Inflammatory macrophage (primary cell): Measurements from ENCODE around the gene GCGR.
"Not testable (repeated sequence)": the region's sequence is repeated elsewhere in the genome, so short reads cannot be mapped to it uniquely, and the experiment has no call there.

Source experiments
- DNase-seq, 2 donors: peaks; one replicate each; pipeline ENCODE4 v3.0.0-alpha.2; 2020 to 2022

Gene GCGR

DNA sequence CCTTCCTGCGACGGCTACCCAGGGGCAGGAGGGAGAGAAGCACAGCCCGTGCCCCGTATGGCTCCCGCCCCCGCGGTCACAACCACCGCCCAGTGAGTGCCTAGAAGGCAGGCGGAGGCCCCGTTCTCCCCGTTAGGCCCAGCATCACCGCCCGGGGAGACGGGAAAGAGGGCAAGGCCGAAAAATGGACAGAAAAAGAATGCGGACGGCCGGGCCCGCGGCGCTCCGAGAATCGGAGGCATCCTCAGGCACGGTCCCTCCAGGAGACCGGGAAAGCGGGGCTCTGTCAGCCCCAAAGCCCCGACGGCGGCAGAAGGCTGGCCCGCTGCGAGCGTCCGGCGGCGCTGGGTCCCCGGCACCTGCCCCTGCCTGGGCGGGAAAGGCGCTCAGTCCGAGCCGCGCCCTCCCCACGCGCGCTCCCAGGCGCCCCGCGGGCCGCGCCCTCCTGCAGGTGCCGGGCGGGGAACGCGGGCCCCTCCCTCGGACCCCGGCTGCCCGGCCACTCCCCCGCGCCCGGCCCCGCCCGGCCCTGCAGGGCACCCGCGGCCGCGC, 28.7 kb downstream of the GCGR start:
- peak; percentile 26 to 38 for DNase-seq

DNA sequence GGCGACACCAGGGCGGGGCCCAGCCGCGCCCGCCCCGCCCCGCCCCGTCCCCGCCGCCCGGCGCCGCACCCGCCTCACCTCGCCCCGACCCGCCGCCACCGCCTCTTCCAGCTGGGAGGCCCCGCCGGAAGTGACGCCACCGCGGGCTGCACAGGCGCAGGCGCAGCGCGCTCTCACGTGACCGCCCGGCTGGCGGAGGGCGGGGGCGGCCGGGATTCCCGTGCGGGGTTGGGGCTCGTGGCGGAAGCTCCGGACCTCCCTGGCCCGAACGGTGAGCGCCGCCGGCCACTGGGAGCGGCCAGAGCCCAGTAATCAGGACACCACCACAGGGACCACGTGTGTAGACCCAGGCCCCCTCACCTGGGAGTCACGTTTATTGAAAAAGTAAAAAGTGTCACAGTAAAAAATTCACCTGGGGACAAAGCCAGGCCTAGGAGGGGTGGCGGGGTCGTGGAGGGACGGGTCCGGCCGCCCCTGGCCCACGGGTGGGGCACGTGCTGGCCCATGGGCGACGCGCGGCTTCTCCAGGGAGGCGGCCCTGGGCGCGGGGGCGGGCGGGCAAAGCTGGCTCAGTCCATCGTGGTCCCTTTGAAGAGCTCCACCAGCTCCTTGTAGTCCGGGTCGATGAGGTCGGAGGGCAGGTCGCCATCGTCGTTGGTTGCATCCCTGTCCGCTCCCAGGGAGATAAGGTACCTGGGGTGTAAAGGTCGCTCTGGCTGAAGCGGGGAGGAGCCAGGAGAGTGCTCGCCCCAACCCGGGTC, 29.4 kb downstream of the GCGR start, which contains the start of gene MCRIP1:
Gene MCRIP1 (minus strand): TSS at position 132 of the 761 bp plus-strand sequence. CDS start 8,785 bp downstream, outside the sequence.
- DNase-seq = peak; percentile 96 to 97

DNA sequence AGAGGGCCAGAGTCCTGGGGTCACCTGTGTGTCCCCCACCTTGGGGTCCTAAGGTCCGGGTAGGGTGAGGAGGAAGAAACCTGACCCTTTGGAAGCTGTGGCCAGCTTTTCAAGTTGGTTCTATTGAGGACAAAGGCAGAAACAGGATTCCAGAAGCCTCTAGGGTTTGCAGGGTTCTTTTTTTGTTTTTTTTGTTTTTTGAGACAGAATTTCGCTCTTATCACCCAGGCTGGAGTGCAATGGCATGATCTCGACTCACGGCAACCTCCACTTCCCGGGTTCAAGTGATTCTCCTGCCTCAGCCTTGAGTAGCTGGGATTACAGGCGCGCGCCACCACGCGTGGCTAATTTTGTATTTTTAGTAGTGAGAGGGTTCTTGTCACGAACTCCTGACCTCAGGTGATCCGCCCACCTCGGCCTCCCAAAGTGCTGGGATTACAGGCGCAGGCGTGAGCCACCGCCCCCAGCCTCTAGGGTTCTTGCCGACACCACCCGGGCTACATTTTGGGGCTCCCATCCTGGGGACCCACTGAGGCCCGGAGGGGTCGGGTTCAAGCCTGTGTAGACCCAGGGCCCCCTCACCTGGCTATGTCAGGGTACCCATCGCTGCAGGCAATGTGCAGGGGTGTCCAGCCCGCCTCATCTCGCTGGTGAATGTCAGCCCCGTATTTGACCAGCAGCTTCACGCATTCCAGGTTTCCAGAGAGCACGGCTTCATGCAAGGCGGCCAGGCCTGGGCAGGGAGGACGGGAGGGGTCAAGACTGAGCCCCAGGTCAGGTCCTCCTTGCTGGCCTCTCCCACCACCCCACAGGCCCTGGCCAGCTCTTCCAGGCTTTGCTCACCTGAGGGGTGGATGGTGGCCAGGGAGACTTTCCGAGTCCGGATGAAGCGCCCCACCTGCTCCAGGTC, 30.2 kb downstream of the GCGR start:
- no peak for DNase-seq

DNA sequence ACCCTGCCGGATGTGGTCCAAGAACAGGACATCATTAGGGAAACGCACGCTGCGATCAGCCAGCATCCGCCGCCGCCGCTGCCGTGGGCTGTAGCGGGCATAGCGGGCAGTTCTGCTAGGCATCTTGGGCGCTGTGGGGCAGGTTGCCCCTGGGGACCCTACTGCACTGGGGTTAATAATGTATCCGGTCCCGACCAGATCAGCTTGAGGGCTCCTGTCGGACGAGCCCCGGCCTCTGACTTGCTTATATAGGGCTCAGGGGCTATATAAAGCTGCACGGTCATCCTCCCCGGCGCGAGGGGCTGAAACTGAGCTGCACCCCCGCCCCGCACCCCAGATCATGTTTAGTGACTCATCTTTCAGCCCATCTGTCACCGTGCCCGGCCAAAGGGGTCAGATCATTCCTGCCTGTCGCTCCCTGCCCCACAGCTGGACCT, 30.9 kb downstream of the GCGR start, which contains the start of gene PPP1R27:
Gene PPP1R27 (minus strand): TSS at position 220 of the 437 bp plus-strand sequence. CDS start 97 bp downstream, at position 123.
- DNase-seq = no peak

DNA sequence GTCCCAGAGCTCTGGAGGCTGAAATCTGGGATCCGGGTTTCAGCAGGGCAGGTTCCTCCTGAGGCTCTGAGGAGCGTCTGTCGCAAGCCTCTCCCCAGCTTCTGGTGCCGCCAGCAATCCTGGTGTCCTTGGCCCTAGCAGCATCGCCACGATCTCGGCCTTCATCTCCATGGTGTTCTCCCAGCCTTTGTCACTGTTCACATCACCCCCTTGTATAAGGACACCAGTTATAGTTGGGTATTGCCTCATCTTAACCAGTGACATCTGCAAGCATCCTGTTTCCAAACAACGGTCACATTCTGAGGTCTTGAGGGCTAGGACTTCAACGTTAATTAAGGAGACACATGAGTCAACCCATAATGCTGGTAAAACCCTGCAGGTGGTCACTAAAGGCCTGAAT, 33.7 kb downstream of the GCGR start:
- DNase-seq = peak; percentile 86 to 93

DNA sequence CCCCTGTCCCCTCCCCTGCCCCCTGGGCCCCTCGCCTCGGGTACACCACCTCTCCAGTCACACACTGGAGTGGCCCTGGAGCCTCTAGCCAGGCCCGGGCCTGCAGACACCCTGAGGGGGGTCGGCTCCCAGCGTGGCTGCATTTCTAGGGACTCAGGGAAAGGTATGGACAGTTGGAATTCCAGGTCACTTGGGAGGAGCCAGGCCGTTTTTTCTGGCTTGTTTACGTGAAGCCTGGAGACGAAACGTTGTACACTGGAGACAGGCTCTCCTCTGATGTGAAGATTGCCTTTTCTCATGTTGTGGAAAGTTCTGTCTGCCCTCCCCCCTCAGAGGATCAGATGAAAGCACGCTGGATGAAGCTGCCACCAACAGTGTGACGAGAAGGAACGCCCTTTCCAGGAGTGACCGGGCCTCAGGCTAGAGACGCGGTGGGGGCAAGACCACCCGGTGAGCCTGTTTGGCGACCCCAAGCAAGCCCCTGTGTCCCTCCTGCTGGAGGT, 34.9 kb downstream of the GCGR start:
- DNase-seq = no peak

DNA sequence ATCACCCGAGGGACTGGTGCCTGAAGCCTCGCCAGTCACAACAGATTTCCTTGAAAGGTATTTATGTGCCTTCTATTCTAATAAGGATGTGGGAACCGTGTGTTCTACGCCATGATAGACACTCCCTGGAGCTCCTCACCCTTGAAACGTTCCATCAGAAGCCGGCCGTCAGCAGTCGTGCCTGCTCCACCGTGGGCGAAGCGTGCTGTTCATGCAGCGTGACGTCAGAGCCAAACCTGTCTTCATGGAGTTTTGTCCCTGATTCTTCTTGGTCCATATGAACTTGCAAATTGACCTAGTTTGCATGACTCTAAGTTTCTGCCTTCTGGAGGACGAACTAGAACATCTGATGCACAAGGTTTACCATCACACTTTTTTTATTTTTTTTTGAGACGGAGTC, 35.4 kb downstream of the GCGR start:
- DNase-seq = no peak

DNA sequence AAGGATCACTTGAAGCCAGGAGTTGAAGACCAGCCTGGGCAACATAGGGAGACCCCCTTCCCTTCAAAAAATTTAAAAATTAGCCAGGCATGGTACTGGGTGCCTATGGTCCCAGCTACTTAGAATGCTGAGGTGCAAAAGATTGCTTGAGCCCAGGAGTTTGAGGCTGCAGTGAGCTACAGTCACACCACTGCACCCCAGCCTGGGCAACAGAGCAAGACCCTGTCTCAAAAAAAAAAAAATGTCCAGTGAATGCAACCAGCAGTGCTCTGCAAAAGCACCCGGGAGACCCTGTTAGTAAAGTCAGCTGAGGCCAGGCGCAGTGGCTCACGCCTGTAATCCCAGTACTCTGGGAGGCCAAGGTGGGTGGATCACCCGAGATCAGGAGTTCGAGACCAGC, 36.1 kb downstream of the GCGR start:
- not testable (repeated sequence) for DNase-seq

DNA sequence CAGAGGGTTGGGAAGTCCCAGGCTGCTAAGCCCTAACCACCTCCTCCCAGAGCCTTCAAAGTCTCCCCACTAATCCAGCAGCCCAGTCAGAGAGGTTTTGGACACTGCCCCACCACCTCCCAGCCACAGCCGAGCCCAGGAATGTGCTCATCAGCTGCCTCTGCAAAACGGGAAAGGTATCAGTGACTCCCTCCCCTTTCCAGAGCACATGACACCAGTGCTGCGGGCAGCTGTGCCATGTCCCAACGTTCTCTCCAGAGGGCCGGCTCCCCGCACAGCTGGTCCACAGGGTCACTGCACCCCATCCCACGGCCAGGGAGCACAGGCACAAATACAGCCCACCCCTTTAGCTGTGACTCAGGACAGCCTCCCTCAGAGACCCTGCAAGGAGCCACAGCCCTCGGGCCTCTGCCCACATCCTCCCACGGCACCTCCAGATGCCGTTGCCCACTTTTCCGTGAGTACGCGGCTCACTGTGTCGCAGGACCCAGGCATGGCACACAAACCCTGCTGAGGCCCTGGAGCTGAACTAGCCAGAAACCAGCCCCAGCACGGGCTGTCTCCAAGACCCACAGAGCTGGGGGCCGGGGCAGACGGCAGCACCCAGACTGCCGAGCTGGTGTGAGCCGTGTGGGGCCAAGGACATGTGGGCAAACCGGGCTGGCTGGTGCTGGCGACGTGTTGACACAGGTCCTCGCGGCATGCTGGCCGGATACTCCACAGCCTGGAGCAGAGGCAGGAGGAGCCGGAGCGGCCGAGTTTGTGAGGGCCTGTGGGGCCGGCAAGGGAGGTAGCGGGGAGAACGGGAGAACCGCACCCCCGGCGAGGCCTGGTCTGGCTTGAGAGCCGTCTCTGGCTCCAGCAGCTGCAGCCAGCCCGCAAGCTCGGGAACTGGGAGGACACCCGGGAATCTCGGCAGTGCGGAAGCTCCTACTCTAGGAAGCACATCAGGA, 37.2 kb downstream of the GCGR start:
- DNase-seq = peak in 1 of 2 donors; percentile 49

DNA sequence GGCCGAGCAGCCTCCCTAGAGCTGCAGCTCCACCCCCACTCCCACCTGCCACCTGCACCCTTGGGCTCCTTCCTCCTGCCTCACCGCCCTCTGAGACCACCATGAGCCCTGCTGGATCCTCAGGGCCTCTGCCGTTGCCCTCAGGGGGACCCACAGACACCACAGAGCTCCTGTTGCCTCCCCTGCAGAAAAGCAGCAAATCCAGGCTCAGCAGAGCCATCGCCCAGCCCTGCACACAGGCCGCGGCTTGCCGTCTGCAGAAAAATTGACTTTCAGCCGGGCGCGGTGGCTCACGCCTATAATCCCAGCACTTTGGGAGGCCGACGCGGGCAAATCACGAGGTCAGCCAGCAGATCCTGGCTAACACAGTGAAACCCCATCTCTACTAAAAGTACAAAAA, 37.9 kb downstream of the GCGR start:
- no peak for DNase-seq

DNA sequence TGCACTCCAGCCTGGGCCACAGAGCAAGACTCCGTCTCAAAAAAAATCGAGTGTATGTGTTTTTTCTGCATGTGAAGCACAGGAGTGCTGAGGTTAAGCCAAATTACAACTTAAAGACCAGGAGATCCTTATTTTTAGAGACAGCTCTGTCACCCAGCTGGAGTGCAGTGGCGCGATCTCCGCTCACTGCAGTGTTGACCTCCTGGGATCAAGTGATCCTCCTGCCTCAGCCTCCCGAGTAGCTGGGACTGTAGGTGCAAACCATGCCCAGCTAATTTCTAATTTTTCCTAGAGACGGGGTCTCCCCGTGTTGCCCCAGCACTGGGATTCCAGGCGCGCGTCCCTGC, 38.4 kb downstream of the GCGR start:
- DNase-seq = no peak

DNA sequence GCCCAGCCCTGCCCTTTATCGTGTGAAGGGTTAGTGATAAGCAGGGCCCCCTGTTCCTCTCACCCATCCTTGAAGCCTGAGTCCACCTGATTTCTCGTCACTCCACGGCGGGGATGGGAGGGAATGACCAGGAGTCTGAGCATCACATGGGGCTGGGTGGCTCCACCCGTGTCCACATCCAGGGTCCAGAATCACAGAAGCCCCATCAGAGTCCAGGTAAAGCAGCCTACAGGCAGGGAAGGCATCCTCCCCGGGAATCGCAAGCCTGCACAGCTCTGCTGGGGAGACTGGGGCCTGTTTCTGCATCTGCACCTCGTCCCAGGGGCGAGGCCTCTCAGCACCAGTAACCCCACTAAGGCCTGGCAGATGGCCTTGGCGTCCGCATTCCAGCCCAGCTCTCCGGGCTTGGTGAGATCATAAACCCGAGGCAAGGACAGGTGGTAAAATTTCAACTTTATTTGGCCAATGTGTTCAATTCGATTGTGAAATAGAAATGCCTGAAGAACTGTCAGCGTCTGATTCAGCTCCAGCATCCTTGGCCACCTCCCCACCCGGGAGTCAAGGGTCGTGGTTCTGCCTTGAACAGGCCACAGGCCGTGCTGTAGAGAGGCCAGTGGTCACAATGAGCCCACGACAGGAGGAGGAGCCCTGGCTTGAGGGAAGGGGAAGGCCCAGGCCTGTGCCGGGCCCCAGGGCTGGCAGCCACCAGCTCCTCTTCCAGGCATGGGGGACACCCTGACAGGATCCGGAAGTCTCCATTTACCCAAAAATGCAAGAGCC, 39.0 kb downstream of the GCGR start:
- no peak for DNase-seq

DNA sequence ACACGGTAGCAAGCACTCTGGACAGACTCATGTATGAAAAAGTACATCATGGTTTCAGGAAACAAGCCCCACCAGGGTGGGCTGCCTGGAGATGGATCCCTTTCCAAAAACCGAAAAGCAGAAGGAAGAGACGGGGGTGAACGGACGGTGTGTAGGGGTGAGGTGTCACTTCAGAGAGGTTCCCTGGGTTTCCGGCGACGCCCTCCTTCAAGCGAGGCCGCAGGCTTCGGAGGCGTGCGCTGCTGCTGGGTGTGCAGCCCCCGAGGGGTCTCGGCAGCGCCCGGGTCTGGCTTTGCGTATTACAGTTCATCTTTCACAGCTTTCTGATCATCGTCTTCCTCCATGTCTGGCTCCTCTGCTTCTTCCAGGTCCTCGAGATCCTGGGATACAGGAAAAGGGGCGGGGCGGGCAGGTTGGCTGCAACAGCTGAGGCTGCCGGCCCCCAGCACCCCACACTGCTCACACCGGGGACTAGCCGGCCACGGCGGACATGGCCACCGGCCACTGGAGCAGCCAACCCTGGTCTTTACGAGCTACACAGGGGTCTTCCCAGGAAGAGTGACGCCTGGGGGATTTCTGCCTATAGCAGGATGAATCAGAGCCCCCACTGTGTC, 39.9 kb downstream of the GCGR start:
- no peak for DNase-seq

DNA sequence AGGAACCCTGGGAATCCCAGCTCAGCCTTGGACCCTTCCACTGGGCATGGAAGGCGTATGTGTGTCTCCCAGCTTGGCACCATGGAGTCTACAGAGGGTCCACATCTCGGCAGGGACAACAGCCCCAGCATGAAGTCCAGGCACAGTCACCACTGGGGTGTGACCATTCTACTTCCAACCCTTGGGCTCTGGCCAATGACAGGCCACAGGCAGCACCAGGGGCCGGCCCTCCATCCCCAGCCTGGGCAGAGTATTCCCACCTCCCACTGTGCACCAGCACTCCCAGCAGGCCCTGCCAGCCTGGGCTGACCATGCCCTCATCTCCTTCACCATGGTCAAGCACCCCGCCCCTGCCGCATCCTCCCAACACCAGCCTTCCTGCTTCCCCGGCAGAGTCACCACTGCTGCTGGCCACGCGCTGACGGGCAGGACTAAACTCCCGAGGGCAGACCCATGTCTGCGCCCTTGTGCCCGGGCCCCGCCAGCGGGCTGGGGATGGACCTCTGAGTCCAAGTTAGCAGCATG, 40.4 kb downstream of the GCGR start:
- no peak for DNase-seq

DNA sequence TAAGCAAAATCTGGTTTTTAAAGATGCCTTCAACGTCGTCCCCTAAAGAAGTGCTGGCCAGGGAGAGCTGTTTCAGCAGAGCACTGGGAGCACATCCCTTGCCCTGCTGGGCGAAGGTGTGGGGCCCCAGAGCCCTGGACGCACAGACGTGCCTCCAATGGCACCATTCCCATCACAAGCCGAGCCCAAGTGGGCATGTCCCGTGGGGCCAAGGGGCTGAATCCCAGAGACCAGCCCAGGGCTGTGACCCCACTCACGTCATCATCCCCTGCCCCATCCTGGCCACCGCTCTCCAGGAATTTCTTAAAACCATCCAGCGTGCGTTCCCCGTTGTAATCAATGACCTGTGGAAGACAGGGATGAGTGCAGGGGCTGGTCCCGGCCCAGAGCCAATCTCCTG, 40.9 kb downstream of the GCGR start:
- no peak for DNase-seq

DNA sequence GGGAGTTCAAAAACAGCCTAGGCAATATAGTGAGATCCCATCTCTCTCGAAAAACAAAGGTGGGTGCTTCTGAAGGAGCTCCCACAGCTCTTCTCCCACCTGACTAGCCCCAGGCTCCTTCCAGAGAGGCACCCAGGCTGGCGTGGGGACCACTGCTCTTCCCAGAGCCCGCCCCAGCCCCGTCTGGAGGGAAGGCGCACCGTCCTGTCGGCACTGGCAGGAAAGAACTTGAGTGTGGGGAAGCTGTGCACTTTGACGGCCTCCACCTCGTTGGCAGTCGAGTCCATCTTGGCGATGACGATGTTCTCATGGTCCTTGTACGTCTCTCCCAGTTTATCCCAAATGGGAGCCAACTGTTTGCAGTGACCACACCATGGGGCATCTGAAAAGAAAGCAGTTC, 41.4 kb downstream of the GCGR start:
- DNase-seq = no peak

DNA sequence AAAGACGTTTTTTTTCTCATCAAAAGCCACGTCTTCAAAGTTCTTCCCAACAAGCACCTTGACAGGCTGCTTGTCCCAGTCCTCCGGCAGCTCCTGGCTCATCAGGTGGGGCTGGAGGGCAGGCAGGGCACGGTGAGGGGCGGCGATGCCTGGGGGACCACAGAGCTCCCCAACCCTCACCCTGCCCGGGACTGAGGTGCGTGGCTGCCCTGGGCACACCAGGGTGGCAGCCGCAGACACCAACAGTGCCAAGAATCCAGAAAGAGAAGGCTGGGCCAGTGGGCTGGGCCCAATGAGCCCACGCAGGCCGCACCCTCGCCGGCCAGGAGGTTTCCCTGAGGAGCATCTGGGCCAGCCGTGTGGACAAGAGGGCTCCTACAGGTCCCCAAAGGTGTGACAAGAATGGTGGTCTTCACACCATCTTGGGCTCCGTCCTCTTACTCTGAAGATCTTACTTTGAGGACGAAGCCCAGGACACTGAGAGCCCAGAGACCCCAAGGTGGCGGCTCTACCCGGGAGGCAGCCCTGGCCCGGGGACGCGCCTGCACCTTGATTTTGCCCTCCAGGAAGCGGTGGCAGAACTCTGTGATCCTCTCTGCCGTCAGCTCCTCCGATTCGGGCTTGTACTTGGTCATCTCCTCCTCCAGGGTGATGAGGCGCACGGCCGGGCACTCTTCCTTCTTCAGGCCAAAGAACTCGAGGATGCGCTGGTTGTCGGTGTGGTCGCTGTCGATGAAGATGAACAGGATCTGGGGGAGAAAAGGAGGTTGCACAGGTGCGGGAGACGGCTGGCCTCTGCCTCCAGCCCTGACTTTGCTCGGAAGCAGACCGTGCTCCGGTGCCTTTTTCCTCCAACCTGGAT, 42.2 kb downstream of the GCGR start:
- no peak for DNase-seq

DNA sequence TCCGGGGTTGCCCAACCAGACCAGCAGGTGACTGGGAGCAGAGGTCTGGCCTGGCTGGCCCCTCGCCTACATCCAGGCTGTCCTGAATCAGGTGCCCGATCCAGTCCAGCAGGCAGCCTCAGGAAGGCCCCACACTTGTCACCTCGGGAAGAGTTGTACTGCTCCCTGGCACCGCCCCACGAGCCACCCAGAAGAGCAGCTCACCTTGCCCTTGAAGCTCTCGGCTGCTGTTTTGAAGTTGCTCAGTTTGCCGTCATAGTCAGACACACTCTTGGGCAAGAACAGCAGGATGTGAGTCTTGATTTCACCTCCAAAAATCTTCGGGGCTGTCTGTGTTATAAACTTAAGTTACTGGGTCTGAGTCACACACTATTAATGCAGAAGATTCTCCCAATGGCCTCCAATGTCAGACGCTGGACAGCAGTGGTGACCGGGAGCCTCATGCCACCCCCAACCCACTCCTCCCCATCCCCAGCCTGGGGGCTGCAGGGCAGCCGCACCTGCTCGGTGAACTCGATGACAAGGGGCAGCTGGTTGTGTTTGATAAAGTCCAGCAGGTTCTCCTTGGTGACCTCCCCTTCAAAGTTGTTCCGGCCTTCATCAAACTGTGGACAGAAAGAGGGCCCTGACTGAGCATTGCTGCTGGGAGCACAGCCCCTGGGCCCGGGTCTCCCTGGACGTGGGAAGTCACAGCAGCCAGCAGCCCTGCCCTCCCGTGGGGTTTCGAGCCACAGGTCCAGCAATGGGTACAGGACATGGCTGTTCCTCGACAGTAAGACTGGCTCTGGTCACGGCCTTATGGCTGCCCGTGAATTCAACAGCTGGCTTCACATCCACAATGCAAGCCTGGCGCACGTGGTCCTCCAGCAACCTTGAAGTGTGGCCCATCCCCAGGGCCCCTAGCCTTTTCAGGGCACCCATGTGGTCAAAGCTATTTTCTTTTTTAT, 43.1 kb downstream of the GCGR start:
- no peak for DNase-seq
